Measurements from ENCODE around the gene CCDC6.

- TF ChIP-seq CTCF (conservative IDR thresholded peaks at IDR 0.05 in 1 of 2, IDR thresholded peaks at IDR 0.05 in 1 of 2; ENCODE audit: extremely low read depth in 1 of 2, insufficient read depth in 1 of 2, low read depth in 1 of 2, low read length in 2 of 2) (no peak), EZH2 (IDR thresholded peaks at IDR 0.05; ENCODE audit: borderline replicate concordance, low read length) (no peak)
Observed at GRCh38 chr10:59944339-59944935, 38.1 kb upstream of the CCDC6 start.

Data from mammary epithelial cell (primary cell).